GM15510 (cell line): ENCODE data around the gene RUBCN.

Experiments used
- POLR2A ChIP-seq: IDR thresholded peaks from 3 replicates; pipeline ENCODE4 v1.6.1; 2011; ENCODE audit warnings: borderline replicate concordance; ENCODE audit not compliant: insufficient read length; ENCODE audit errors: extremely low read depth

The RUBCN gene

DNA sequence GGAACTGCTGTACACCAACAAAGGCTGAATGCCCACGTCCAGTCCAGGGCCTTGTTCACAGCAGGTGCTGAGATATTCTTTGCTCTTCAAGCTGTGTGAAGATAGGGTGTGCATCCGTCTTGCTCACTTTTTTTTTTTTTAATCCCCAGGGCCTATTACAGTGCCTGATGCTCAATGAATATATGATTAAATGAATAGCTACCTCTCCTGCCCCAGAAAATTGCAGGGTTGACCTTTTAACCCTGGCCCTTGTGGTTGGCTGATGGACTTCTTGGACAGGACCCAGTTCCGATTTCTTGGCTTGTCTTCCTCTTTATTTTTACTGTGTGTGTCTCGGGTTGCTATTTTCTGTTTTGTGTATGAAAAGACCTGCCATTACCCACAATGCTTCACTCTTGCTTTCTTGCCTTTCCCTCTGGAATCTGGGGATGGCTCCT lies 10.1 kb upstream of the RUBCN start:
- no peak for TF ChIP-seq POLR2A

DNA sequence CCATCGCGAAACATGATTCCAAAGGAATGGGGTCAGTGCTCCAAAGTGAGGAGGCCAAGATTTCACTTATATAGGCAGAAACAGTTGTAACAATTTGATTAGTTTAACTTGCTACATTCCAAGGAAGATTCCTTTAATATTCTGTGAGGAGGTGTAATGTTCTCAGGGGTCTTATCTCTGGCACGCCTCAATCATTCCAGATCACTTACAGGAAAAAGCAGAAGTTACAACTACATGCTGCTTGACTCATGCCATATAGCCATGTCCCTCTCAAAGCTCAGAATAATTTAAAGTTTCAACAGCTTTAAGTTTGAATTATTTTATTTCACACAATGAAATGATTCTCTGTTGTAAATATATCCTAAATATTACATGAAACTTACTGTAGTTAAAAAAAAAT lies 9.5 kb upstream of the RUBCN start:
- TF ChIP-seq POLR2A: no peak

DNA sequence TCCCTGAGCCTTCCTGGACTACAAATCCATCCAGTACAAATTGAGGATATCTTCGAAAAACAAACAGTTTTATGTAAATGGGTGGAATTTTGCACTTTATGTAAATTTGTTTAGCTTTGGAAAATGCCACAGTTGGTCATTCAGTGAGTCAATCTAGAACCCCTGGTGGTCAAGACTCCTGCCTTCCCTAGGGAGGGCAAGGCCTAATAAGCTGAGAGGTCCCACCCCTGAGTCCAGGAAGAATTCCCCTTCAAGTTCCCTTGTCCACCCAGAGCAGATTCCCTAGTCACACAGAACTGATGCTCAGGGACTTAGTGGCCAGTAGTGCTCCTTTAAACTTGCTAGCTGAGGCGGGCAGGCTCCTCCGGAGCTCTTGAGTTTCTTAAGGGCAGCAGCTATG lies 6.1 kb upstream of the RUBCN start:
- TF ChIP-seq POLR2A: no peak

DNA sequence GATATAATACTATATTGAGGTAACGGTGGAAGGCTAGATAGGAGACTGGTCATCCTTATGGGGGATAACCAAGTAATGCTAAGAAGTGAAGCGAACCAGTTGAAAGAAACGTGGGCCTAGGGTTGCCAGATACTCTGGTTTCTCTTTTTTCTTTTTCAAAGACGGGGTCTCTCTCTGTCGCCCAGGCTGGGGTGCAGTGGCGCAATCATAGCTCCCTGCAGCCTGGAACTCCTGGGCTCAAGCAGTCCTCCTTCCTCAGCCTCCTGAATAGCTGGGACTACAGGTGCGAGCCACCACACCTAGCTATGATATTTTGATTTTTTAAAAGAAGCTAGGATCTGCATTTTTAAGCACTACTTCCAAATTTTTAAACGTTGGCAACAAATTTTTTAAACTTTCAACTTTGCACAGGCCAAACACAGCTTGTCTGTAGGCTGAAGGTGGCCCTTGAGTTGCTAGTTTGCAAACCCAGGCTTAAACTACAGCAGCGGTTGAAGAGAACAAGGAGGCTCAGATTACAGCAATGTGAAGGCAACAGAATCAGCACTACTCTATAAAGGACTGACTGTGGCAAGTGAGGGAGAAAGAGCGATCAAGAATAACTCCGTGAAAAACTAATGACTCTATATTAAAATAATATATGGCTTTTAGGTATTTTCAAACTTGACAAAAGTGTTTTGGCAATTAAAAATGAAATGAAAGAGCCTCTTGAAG lies 1.2 kb upstream of the RUBCN start:
- no peak for TF ChIP-seq POLR2A

DNA sequence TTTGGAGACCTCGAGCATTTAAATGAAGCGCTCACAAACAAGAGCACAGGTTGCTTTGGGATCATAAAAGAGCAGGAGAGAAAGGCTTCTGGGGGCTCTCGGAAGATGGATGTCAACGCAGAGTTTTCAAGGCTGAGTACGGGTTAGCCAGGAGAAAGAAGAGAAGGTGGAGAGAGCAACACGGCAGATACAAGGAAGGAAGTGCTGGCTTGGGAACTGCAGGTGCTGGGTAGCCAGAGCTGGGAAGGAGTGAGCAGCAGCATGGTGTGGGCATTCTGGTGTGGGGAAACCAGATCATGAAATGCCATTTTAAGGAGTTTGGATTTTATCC lies 580 bp upstream of the RUBCN start:
- no peak for TF ChIP-seq POLR2A

DNA sequence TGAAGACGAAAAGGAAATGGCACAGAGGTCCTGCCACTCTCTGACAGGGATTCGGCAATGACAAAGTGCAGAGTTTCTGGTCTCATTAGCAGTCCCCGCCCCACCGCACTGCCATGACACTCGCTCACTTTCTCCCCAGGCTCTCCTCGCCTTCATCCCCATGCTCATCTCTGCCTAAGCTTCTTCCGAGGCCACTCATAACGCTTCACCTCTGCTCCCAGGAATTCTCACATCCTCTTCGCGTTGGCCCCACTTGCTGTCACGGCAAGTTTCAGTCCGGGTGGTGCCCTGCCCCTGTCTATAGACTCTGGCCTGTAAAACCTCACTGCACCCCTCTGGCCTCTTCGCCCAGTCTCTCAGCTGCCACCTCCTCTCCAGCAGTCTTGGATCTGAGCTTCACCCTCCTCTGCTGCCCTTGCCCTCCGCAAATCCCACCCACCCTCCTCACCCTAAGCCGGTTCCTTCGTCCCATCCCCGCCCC lies 654 bp downstream of the RUBCN start:
- TF ChIP-seq POLR2A: no peak

DNA sequence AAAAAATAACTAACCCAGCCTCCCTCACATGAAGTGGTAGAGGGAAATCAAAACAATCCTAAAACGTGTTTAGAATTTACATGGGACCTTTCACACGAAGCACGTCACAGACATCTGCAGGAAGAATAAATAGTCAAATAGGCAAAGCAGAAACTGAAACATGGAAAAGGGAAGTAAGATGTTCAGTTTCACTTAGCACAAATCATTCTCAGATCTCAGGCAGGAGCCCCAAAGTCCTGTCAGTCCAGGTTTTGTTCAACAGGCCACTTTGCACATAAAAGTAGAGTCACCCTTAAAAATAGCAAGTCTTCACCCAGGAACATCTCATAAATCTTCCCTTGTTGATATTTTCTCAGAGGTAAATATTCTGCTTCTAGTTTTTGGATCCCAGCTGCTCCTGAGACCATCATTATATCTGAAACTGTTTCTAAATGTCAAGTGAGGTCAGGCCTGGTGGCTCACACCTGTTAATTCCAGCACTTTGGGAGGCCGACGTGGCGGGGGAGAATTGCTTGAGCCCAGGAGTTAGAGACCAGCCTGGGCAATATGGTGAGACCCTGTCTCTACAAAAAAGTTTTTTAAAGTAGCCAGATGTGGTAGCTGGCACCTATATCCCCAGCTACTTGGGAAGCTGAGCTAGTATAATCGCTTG lies 1.9 kb downstream of the RUBCN start:
- peak; percentile 14 for TF ChIP-seq POLR2A

DNA sequence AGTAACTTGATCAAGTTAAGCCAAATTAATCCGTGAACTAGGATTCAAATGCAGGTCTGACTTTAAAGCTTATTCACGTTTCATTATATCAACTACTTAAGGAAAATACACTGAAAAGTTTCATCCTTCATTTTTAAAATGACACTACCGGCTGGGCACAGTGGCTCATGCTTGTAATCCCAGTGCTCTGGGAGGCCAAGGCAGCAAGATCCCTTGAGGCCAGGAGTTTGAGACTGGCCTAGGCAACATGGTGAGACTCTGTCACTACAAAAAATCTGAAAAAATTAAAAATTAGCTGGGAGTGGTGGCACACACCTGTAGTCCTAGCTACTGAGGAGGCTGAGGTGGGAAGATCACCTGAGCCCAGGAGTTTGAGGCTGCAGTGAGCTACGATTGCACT lies 3.7 kb downstream of the RUBCN start:
- TF ChIP-seq POLR2A: no peak

DNA sequence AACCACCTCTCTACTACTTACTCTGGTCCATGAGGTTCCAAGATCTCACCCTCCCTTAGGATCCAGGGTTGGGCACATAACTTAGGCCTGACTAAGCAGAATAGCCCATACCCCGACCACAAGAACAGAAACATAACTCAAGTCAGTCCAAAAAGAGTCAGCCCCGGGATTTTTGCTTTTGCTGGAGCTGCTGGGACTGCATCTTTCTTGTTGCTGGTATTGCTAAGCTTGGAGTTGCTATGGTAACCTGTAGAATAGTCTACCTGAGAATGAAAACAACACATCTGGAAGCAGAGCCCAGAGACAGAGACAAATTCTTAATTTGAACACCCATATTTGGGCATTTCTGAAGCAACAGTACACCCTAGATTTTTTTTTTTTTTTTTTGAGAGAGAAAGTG lies 6.5 kb downstream of the RUBCN start:
- no peak for TF ChIP-seq POLR2A

DNA sequence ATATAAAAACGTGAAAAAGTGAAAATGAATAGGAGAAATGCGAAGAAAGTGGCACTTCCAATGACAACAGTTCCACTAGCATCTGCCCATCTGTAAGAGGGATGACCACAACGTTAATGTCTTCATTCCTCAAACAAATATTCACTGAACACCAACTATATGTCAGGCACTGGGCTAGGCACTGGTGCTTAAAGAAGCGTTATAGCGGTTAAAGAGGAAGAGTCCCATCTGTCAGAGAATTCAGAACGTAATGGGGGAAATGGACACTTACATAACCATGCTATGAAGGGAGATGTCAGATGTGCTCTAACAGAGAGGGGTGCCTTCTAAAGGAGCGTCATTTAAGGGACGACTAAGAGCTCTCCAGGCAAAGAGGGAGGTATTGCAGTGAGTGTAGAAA lies 8.2 kb downstream of the RUBCN start:
- TF ChIP-seq POLR2A: no peak

DNA sequence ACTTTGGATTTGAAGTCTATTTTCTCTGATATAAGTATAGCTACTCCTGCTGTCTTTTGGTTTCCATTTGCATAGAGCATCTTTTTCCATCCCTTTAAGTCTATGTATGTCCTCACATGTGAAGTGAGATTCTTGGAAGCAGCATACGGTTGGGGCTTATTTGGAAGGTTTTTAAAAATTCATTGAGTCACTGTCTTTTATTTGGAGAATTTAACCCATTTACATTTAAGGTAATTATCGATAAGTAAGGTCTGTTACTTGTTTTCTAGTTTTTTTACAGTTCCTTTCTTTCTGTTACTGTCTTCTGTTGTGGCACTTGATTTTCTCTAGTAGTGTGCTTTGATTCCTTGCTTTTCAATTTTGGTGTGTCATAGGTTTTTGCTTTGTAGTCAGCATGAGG lies 14.0 kb downstream of the RUBCN start:
- TF ChIP-seq POLR2A: no peak

DNA sequence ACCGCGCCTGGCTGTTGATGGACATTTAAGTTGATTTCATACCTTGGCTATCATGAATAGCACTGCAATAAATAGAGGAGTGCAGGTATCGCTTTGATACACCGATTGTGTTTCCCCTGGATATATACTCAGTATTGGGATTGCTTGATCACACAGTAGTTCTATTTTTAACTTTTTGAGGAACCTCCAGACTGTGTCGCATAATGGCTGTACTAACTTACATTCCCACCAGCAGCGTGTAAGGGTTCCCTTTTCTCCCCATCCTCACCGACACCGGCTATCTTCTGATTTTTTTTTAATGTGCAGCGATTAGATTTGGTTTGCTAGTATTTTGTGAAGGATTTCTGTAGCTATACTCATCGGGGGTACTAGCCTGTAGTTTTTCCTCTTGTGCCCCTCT lies 16.0 kb downstream of the RUBCN start:
- no peak for TF ChIP-seq POLR2A

DNA sequence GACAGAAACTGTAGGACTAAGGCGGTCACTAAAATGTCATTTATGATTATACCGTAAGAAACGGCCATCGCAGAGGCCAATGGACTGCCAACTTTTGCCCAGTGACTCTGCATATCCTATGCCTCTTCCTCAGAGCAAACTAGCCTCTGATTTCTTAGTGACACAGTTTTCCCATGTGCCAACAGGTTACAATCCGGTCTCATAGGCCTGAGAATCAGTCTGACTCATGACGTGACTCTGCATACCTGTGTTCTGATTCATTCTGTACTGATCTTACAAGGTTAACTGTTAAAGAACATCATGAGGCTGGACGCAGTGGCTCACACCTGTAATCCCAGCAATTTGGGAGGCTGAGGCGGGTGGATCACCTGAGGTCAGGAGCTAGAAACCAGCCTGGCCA lies 17.8 kb downstream of the RUBCN start:
- no peak for TF ChIP-seq POLR2A

DNA sequence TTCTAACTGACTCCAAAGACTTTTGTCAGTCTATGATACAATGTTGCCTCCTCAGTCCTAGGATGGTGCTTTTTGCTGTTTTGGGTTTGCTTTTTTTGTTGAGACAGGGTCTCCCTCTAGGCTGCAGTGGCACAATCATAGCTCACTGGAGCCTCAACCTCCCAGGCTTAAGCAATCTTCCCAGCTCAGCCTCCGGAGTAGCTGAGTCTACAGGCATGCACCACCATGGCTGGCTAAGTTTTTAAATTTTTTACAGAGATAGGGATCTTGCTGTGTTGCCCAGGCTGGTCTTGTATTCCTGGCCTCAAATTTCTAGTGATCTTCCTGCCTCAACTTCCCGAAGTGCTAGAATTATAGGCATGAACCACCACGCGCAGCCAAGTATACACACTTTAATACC lies 22.5 kb downstream of the RUBCN start:
- no peak for TF ChIP-seq POLR2A

DNA sequence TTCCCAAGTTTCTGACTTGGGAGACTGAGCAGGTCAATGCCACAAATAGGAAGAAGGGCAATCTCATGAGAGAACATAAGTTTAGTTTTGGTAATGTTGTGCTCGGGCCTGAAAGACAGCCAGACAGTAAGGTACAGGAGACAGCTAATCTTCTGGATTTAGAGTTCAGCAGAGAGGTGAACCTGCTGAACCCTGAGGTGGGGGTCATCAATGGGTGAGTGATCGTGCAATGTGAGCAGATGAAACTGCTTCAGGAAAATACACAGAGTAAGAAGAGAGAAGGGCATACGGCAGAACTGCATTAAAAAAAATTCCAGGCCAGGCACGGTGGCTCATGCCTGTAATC lies 23.3 kb downstream of the RUBCN start:
- no peak for TF ChIP-seq POLR2A

DNA sequence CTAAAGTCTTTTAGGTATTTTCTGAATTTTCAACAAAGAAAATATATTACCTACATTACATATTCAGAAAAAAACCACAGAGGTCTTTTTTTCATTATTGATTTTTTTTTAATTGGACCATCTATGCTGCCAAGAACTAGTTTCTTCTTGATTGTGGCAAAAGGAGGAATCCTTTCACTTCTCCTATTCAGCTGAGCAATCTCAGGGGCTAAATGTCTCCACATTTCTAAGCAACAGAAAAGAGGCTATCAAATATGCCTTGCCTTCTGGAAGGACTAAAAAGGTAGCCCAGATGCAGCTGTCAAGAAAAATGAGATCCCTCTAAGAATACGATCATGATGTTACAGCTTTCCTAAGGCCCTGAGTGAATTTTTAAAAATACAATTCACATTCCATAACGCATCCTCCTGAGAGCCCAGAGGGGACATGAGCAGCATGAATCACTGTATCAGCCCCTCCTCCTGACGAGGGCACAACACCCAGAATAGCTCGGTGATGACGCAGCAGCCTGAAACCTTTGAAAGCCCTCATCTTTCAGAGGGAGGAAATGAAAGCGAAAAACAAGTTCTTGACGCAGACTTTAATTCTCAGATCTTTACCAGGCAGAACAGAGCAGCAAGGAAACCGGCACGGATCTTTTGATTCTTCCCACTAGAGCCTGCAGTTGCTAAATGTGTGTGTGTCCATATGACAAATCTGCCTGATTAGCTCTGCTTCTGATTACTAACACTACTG lies 24.6 kb downstream of the RUBCN start:
- peak; percentile 36 for TF ChIP-seq POLR2A
